ES-I3 (cell line): ENCODE results near the gene PARP8.

Experiments used
- H3K36me3 ChIP-seq: 2 replicates; pipeline ENCODE4 v1.6.1; 2013; ENCODE audit warnings: mild to moderate bottlenecking, low read length, control low read depth, moderate library complexity; ENCODE audit not compliant: insufficient read depth
- H3K4me1 ChIP-seq: 2 replicates; pipeline ENCODE4 v1.6.1; 2013; ENCODE audit warnings: mild to moderate bottlenecking, control low read depth, low read length; ENCODE audit not compliant: insufficient read depth
- H3K9ac ChIP-seq: 2 replicates; pipeline ENCODE4 v1.6.1; 2013; ENCODE audit warnings: low read depth, mild to moderate bottlenecking, low read length, moderate library complexity
- H3K9me3 ChIP-seq: 2 replicates; pipeline ENCODE4 v1.6.1; 2013; ENCODE audit warnings: mild to moderate bottlenecking, low read length, moderate library complexity; ENCODE audit not compliant: control insufficient read depth, insufficient read depth

PARP8 gene

GRCh38 chr5:50881407-50881806 lies 215.0 kb downstream of the PARP8 start:
- Histone ChIP-seq H3K9me3 (no peaks in the 10 kb centered on the region), H3K36me3 (no peaks in the 10 kb centered on the region), H3K9ac (no peak overlapping the region), H3K4me1 (no peaks in the 10 kb centered on the region)

GRCh38 chr5:50886657-50887345 lies 220.4 kb downstream of the PARP8 start:
- H3K9ac ChIP-seq: no peak overlapping the region
- H3K4me1 ChIP-seq: no peaks in the 10 kb centered on the region
- H3K36me3 ChIP-seq: no peaks in the 10 kb centered on the region
- H3K9me3 ChIP-seq: no peaks in the 10 kb centered on the region

DNA sequence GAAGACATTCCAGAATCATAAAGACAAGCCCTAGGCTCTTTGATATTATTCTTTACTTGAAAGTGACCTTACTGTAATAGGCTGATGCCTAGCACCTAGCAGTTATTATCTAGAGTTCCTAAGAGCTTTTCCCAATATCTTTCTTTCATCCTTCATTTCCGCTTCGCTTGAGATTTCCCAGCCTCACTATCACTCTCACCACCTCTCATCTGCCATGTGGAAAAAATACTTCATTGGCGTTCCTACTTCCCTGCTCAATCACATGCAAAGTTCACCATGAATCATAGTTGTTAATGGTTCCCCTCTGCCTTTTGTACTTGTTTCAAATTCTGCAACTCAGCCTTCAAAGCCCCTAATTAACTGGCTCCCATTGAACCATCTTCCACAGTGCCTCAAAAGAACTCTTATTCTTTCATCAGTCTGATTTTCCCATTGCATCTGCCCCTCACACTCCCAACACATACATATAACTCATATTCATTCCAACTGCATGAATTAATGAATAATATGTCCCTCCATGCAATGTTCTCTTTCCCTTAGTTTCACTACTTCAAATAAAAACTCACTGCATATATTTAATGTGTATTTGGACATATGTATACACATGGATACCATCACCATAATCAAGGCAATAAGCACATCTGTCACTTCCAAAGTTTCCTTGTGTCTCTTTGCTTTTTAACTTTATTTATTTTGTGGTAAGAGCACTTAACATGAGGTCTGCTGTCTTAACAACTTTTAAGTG lies 221.6 kb downstream of the PARP8 start:
- Histone ChIP-seq H3K4me1 (no peaks in the 10 kb centered on the region), H3K36me3 (no peaks in the 10 kb centered on the region), H3K9ac (no peak overlapping the region), H3K9me3 (no peaks in the 10 kb centered on the region)

DNA sequence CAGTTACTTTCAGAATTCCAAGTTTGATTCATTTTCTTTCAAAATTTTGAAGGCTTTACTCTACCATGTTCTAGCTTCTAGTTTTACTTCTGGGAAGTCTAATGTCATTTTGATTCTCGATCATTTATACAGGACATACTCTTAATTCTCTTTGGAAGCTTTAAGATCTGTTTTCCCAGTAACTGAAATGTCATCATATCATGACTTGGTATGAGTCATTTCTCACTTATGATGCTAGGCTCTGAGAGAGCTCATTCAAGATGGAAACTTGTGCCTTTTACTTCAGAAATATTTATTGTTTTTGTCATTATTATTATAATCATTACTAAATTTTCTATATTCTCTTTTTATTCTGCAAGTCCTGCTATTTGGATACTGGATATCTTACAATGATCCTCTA lies 222.3 kb downstream of the PARP8 start:
- Histone ChIP-seq H3K9ac (no peak overlapping the region), H3K9me3 (no peaks in the 10 kb centered on the region), H3K4me1 (no peaks in the 10 kb centered on the region), H3K36me3 (no peaks in the 10 kb centered on the region)

GRCh38 chr5:50889790-50890189 lies 223.4 kb downstream of the PARP8 start:
- no peak overlapping the region for H3K9ac ChIP-seq
- H3K36me3 ChIP-seq: no peaks in the 10 kb centered on the region
- H3K9me3 ChIP-seq: no peaks in the 10 kb centered on the region
- no peaks in the 10 kb centered on the region for H3K4me1 ChIP-seq
